ENCODE results near the gene AHNAK2.

The AHNAK2 gene

DNA sequence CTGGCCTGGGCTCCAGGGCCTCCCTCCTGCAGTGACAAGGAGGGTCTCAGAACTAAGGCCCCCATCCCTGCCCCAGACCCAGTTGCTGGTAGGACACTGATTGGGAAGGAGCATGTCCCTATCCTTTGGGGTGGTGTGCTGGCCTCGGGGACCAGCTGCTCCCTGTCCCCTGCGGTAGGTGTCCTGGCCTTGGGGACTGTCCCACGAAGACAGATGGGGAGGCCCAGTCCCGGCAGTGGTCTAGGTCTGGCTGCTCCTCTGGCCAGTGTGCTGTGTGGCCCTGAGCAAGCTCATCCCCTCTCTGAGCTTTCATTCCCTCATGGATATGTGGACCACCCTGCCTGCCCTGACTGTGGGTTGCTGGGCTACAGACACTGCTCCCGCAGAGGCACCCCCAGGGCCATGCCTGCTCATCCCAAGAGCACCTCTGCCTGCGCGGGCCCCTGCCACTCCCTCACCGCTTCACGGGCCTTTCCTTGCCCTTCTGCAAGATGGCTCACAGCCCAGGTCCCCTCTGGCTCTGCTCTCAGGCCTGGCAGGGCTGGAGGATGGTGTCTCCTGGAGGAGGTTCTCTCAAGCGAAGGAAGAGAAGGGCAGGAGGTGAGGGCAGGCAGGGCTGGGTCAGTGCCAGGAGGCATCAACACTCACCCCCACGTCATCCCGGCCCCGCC is 12.5 kb downstream of the AHNAK2 start:
- Histone ChIP-seq H3K4me1 (ENCODE audit: control insufficient read depth, insufficient read depth, low read length) (peaks cover 9% of the 10 kb centered on the region), H3K4me3 (ENCODE audit: low read depth, low read length) (no peak overlapping the region), H3K9me3 (ENCODE audit: control insufficient read depth, insufficient read depth, low read depth, low read length) (no peaks in the 10 kb centered on the region), H3K27ac (ENCODE audit: extremely low read depth, low read depth, low read length) (no peak overlapping the region), H3K36me3 (ENCODE audit: control insufficient read depth in 2 of 2, insufficient read depth in 1 of 2, low read length in 2 of 2) (no peaks in the 10 kb centered on the region)
- ChIA-PET POLR2A (no interaction called here), CTCF (interaction anchor here (1.0 to 1.9 kb wide), 2 partner anchors 10 to 81 kb away, joined by 3 to 9 read pairs; no protein-coding TSS in a partner anchor)
- TF ChIP-seq, protein P1, sequence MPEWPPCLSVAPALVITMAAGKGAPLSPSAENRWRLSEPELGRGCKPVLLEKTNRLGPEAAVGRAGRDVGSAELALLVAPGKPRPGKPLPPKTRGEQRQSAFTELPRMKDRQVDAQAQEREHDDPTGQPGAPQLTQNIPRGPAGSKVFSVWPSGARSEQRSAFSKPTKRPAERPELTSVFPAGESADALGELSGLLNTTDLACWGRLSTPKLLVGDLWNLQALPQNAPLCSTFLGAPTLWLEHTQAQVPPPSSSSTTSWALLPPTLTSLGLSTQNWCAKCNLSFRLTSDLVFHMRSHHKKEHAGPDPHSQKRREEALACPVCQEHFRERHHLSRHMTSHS (tag by site-specific recombination; IDR thresholded peaks at IDR 0.05), result no peak
- no peak for TF ChIP-seq GFI1B (tag by site-specific recombination; IDR thresholded peaks at IDR 0.05)
- TF ChIP-seq ZBTB1 (tag by site-specific recombination; IDR thresholded peaks at IDR 0.05), result no peak
- TF ChIP-seq ZNF530 (tag by site-specific recombination; IDR thresholded peaks at IDR 0.05; ENCODE audit: low read depth), result no peak
- no peak for TF ChIP-seq ZNF37A (tag by site-specific recombination; IDR thresholded peaks at IDR 0.05)
- no peak for TF ChIP-seq ZNF791 (tag by site-specific recombination; IDR thresholded peaks at IDR 0.05)
- no peak for TF ChIP-seq MZF1 (tag by site-specific recombination; IDR thresholded peaks at IDR 0.05; ENCODE audit: borderline replicate concordance)
- TF ChIP-seq OSR2 (tag by site-specific recombination; IDR thresholded peaks at IDR 0.05), result no peak
- no peak for TF ChIP-seq KLF7 (tag by site-specific recombination; IDR thresholded peaks at IDR 0.05; ENCODE audit: borderline replicate concordance)
- no peak for TF ChIP-seq ZNF10 (tag by site-specific recombination; IDR thresholded peaks at IDR 0.05)
- no peak for TF ChIP-seq SETDB1 (IDR thresholded peaks at IDR 0.05; ENCODE audit: insufficient read length, low read length)
- TF ChIP-seq ZNF501 (tag by site-specific recombination; IDR thresholded peaks at IDR 0.05), result no peak
- TF ChIP-seq, protein P2, sequence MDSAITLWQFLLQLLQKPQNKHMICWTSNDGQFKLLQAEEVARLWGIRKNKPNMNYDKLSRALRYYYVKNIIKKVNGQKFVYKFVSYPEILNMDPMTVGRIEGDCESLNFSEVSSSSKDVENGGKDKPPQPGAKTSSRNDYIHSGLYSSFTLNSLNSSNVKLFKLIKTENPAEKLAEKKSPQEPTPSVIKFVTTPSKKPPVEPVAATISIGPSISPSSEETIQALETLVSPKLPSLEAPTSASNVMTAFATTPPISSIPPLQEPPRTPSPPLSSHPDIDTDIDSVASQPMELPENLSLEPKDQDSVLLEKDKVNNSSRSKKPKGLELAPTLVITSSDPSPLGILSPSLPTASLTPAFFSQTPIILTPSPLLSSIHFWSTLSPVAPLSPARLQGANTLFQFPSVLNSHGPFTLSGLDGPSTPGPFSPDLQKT (IDR thresholded peaks at IDR 0.05; ENCODE audit: borderline replicate concordance, low read depth, low read length), result no peak
- TF ChIP-seq ZNF391 (tag by site-specific recombination; IDR thresholded peaks at IDR 0.05; ENCODE audit: borderline replicate concordance, low read depth), result no peak
- TF ChIP-seq, protein P3, sequence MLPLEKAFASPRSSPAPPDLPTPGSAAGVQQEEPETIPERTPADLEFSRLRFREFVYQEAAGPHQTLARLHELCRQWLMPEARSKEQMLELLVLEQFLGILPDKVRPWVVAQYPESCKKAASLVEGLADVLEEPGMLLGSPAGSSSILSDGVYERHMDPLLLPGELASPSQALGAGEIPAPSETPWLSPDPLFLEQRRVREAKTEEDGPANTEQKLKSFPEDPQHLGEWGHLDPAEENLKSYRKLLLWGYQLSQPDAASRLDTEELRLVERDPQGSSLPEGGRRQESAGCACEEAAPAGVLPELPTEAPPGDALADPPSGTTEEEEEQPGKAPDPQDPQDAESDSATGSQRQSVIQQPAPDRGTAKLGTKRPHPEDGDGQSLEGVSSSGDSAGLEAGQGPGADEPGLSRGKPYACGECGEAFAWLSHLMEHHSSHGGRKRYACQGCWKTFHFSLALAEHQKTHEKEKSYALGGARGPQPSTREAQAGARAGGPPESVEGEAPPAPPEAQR (tag by site-specific recombination; IDR thresholded peaks at IDR 0.05), result no peak

DNA sequence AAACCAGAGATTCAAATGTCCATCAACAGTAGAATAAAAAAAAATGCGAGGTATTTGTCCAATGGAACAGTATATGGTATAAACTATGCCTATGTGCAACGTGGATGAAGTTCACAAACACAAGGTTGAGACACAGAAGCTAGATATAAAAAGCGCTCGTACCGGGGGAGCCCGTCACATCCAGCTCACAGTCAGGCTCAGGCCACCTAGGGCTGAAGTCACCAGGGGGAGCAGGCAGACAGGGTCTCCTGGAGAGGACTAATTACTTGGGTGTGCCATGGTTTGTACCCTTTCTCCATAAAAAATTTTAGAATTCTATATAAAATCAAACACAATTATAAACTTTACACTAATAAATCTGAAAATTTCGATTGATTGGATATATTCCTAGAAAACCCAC is 13.6 kb downstream of the AHNAK2 start:
- H3K27ac ChIP-seq (ENCODE audit: extremely low read depth, low read depth, low read length), result no peak overlapping the region
- ChIA-PET CTCF (interaction anchor here (1.9 kb wide), 1 partner anchor 11 kb away, joined by 9 read pairs; no protein-coding TSS in a partner anchor), POLR2A (no interaction called here)

More for the DNA sequence above, 13.6 kb downstream of the AHNAK2 start:
- Histone ChIP-seq H3K4me3 (ENCODE audit: low read depth, low read length) (no peak overlapping the region), H3K36me3 (ENCODE audit: control insufficient read depth in 2 of 2, insufficient read depth in 1 of 2, low read length in 2 of 2) (no peaks in the 10 kb centered on the region), H3K9me3 (ENCODE audit: control insufficient read depth, insufficient read depth, low read depth, low read length) (no peaks in the 10 kb centered on the region), H3K4me1 (ENCODE audit: control insufficient read depth, insufficient read depth, low read length) (peaks cover 9% of the 10 kb centered on the region)
- TF ChIP-seq ZNF211 (tag by site-specific recombination; IDR thresholded peaks at IDR 0.05; ENCODE audit: low read depth) (no peak), ZNF239 (tag by site-specific recombination; IDR thresholded peaks at IDR 0.05) (no peak), ZNF10 (tag by site-specific recombination; IDR thresholded peaks at IDR 0.05) (no peak), ZNF600 (tag by site-specific recombination; IDR thresholded peaks at IDR 0.05) (no peak), HOXC10 (CRISPR knock-in tag; IDR thresholded peaks at IDR 0.05) (no peak), ZNF544 (tag by site-specific recombination; IDR thresholded peaks at IDR 0.05) (no peak), ZNF530 (tag by site-specific recombination; IDR thresholded peaks at IDR 0.05; ENCODE audit: low read depth) (no peak), ZNF311 (tag by site-specific recombination; IDR thresholded peaks at IDR 0.05; ENCODE audit: borderline replicate concordance) (no peak), ZNF350 (tag by site-specific recombination; IDR thresholded peaks at IDR 0.05) (no peak), MZF1 (tag by site-specific recombination; IDR thresholded peaks at IDR 0.05; ENCODE audit: borderline replicate concordance) (no peak), MYNN (tag by site-specific recombination; IDR thresholded peaks at IDR 0.05; ENCODE audit: borderline replicate concordance) (no peak), ZNF777 (tag by site-specific recombination; IDR thresholded peaks at IDR 0.05; ENCODE audit: borderline replicate concordance) (no peak), GLIS1 (tag by site-specific recombination; IDR thresholded peaks at IDR 0.05) (no peak), ZNF626 (tag by site-specific recombination; IDR thresholded peaks at IDR 0.05) (no peak), ZNF776 (tag by site-specific recombination; IDR thresholded peaks at IDR 0.05; ENCODE audit: borderline replicate concordance) (no peak), OSR2 (tag by site-specific recombination; IDR thresholded peaks at IDR 0.05) (no peak), ZNF169 (tag by site-specific recombination; IDR thresholded peaks at IDR 0.05) (no peak)
- TF ChIP-seq, protein P4, sequence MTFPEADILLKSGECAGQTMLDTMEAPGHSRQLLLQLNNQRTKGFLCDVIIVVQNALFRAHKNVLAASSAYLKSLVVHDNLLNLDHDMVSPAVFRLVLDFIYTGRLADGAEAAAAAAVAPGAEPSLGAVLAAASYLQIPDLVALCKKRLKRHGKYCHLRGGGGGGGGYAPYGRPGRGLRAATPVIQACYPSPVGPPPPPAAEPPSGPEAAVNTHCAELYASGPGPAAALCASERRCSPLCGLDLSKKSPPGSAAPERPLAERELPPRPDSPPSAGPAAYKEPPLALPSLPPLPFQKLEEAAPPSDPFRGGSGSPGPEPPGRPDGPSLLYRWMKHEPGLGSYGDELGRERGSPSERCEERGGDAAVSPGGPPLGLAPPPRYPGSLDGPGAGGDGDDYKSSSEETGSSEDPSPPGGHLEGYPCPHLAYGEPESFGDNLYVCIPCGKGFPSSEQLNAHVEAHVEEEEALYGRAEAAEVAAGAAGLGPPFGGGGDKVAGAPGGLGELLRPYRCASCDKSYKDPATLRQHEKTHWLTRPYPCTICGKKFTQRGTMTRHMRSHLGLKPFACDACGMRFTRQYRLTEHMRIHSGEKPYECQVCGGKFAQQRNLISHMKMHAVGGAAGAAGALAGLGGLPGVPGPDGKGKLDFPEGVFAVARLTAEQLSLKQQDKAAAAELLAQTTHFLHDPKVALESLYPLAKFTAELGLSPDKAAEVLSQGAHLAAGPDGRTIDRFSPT (tag by site-specific recombination; IDR thresholded peaks at IDR 0.05), result no peak

Data from HEK293 (cell line).